Thyroid gland (tissue), 4 donors: ENCODE results near the gene KRTAP5-5. TPM values are rescaled to one million over a fixed set of nuclear protein-coding genes. Genes with fewer than 3 reads are reported as not detected.
"Not testable (repeated sequence)": the region's sequence is repeated elsewhere in the genome, so short reads cannot be mapped to it uniquely, and the experiment has no call there.

Experiments used
- DNase-seq, 2 donors: peaks; one replicate each; pipeline ENCODE4 v3.0.0-alpha.2; 2019
- H3K27ac ChIP-seq, 3 donors: fragments of 200-600 bp; sonication (generic); 1 replicate in 2 of 3; 2 replicates in 1 of 3; pipeline ENCODE4 v1.5.1; 2016 to 2019; ENCODE audit warnings: mild to moderate bottlenecking in 1 of 3, moderate library complexity in 1 of 3
- H3K27me3 ChIP-seq: fragments of 200-600 bp; sonication (generic); one replicate; pipeline ENCODE4 v1.5.1; 2019
- H3K36me3 ChIP-seq, 2 donors: fragments of 200-600 bp; sonication (generic); one replicate each; pipeline ENCODE4 v1.5.1; 2016 to 2019
- H3K4me1 ChIP-seq, 2 donors: fragments of 200-600 bp; sonication (generic); one replicate each; pipeline ENCODE4 v1.5.1; 2017 to 2019
- H3K4me3 ChIP-seq, 3 donors: fragments of 200-600 bp; sonication (generic); replicated peaks in 1 of 3; 1 replicate in 2 of 3; 2 replicates in 1 of 3; pipeline ENCODE4 v1.5.1; 2016; ENCODE audit warnings: mild to moderate bottlenecking in 1 of 3
- H3K9me3 ChIP-seq: fragments of 200-600 bp; sonication (generic); one replicate; pipeline ENCODE4 v1.5.1; 2017
- CTCF ChIP-seq, 6 experiments: fragments of 200-600 bp in 3 of 6; fragments of 450-650 bp in 3 of 6; sonication (generic) in 3 of 6; IDR thresholded peaks; one replicate each; pipeline ENCODE4 v1.5.1; 2016 to 2019; ENCODE audit warnings: antibody characterized with exemption in 6 of 6, mild to moderate bottlenecking in 2 of 6, inconsistent platforms in 1 of 6, moderate library complexity in 1 of 6
- POLR2A ChIP-seq, 2 donors: fragments of 450-650 bp; IDR thresholded peaks; one replicate each; pipeline ENCODE4 v1.6.1; 2017; ENCODE audit warnings: antibody characterized with exemption in 2 of 2, mild to moderate bottlenecking in 2 of 2, moderate library complexity in 1 of 2
- WGBS, 2 donors: methylation state at CpG; one replicate each; pipeline ENCODE4 v1.1.5; 2017; 5-methylcytosine and 5-hydroxymethylcytosine counted together
- intact Hi-C: fragments of 100-400 bp; cut with DNase I; formaldehyde crosslinking; loops from one replicate; pipeline ENCODE4 v1.15.1; 2023
- total RNA-seq, 4 donors: library from RNA; depleted of rRNA; stranded (reverse); fragments of >200 nt; gene quantifications; one replicate each; pipeline ENCODE4 v1.2.3, GENCODE V29; 2016

The KRTAP5-5 gene
- total RNA-seq, 4 donors from 2014 or later = not detected

GRCh38 chr11:1642288-1643145, 12.9 kb downstream of the KRTAP5-5 start:
- intact Hi-C loops = no loop called here
- TF ChIP-seq CTCF (IDR thresholded peaks at IDR 0.05) (no peak), POLR2A (IDR thresholded peaks at IDR 0.05) (no peak)
- 78 to 85% methylated on average over 15 to 21 of the region's 29 CpGs for whole genome bisulfite sequencing, 2 donors
- no peaks in the 10 kb centered on the region for H3K4me1 ChIP-seq
- no peaks in the 10 kb centered on the region for H3K9me3 ChIP-seq
- no peaks in the 10 kb centered on the region for H3K36me3 ChIP-seq
- DNase-seq = no peak
- no peaks in the 10 kb centered on the region for H3K27me3 ChIP-seq
- H3K4me3 ChIP-seq = no peak overlapping the region
- no peak overlapping the region for H3K27ac ChIP-seq

DNA sequence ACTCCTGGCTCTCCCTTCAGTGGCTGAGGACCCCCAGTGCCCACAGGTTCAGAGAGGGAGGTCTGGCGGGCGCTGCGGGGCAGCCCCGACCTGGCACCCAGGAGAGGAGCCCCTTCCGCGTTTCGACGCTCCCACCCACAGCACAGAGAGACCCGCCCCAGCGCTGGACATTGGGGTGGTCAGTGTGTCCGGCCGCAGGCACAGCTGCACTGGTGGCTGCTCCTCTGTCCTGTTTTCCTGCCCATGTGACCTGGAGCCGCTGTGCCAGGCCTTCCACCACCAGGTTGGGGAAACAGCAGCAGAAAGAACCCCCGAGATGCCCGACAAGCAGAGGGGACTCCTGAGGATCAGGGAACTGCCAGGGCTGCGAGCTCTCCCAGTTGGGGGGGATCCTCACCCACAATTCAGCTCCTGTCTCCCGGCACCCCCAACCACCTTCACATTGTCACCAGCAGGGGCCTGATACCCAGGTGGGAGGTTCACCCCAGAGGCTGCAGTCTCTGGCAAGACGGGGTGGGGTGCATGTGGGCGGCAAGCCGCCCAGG, 13.6 kb downstream of the KRTAP5-5 start:
- H3K4me3 ChIP-seq = no peak overlapping the region

DNA sequence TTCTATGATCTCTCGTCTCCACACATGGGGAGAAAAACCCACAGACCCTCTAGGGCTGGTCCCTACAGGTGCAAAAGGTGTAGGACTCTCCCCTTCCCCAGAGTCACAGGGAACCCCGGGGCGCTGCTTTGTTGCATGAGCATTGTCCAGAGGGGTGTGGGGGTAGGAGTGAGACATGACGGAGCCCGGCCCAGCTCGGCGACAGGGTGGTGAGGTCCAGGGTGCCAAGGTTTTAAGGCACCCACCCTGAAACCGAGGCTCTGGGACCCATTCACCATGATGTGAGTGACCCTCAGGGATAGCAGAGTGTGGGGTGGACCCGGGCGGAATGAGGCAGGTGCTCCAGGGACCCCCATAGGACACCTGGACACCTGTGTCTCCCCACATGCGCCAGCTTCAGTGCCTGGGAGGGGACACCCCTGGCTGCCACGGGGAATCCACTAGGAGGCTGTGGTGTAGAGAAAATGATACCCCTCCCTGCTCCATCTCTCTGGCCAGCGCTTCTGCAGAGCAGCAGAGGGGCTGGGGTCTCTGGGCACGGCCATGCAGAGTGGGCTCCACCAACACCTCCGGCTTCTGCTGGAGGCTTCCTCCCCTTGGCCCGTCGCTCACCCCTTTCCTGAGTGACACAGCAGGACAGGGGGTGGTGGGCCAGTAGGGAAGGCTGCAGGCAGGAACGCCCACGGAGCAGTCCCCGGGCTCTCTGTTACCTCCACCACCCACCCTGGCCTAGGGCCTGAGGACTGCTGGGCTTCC, 15.2 kb downstream of the KRTAP5-5 start:
- TF ChIP-seq POLR2A (IDR thresholded peaks at IDR 0.05) (no peak), CTCF (IDR thresholded peaks at IDR 0.05) (no peak)
- WGBS, 2 donors = 84 to 85% methylated on average over 19 to 20 of the region's 20 CpGs
- no peak for DNase-seq
- no peaks in the 10 kb centered on the region for H3K27me3 ChIP-seq
- H3K4me3 ChIP-seq = no peak overlapping the region
- no peaks in the 10 kb centered on the region for H3K36me3 ChIP-seq
- H3K4me1 ChIP-seq = no peaks in the 10 kb centered on the region
- H3K27ac ChIP-seq = no peak overlapping the region
- intact Hi-C loops = no loop called here
- no peaks in the 10 kb centered on the region for H3K9me3 ChIP-seq

More for the DNA sequence above, 13.6 kb downstream of the KRTAP5-5 start:
- no peak for TF ChIP-seq POLR2A (IDR thresholded peaks at IDR 0.05)
- TF ChIP-seq CTCF (IDR thresholded peaks at IDR 0.05) = no peak
- 96 to 97% methylated on average over 8 to 11 of the region's 20 CpGs for WGBS, 2 donors
- no peak overlapping the region for H3K27ac ChIP-seq
- H3K27me3 ChIP-seq = no peaks in the 10 kb centered on the region
- H3K36me3 ChIP-seq = no peaks in the 10 kb centered on the region
- no peaks in the 10 kb centered on the region for H3K4me1 ChIP-seq
- no peaks in the 10 kb centered on the region for H3K9me3 ChIP-seq
- intact Hi-C loops = no loop called here
- DNase-seq = no peak

DNA sequence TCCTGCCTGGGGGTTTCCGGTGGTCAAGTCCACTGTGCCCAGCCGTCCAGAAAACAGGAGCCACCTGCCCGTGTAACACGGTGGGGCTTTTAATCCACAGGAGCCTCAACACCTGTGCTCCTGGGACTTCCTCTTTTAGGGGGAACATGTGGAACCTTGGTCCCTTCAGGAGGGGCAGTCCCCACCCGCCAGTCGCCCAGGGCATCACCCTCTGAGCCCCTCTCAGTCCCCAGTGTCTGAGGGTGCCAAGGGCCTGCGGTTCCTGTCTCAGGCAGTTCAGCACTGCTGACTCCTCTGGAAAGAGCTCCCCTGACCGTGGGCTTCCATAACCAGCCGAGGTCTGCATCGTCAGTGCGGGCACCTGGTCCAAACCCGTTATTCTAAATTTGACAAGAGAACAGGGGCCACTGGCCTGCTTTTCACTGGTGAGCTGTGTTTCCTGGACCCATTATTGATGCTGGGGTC, 15.8 kb downstream of the KRTAP5-5 start:
- intact Hi-C loops = no loop called here
- Histone ChIP-seq H3K4me3 (no peak overlapping the region), H3K4me1 (no peaks in the 10 kb centered on the region), H3K36me3 (no peaks in the 10 kb centered on the region), H3K9me3 (no peaks in the 10 kb centered on the region), H3K27ac (no peak overlapping the region), H3K27me3 (no peaks in the 10 kb centered on the region)
- WGBS, 2 donors = 70 to 87% methylated on average over 12 of the region's 12 CpGs
- no peak for DNase-seq
- no peak for TF ChIP-seq POLR2A (IDR thresholded peaks at IDR 0.05)
- TF ChIP-seq CTCF (IDR thresholded peaks at IDR 0.05) = no peak

- H3K4me3 ChIP-seq, H3K27me3 ChIP-seq, H3K27ac ChIP-seq, DNase-seq, H3K4me1 ChIP-seq, intact Hi-C loops, H3K9me3 ChIP-seq, H3K36me3 ChIP-seq: not testable (repeated sequence)
- 87 to 88% methylated on average over 10 of the region's 10 CpGs for WGBS, 2 donors
Observed at GRCh38 chr11:1646540-1646939, 17.0 kb downstream of the KRTAP5-5 start.
